GM21619 (cell line): ENCODE data around the gene USF3.
A peak's percentile ranks its signal among the peaks of the same experiment; 100 is the strongest.

ENCODE experiments used
- ATAC-seq: cut with Tn5 transposase; IDR thresholded peaks from one replicate; pipeline ENCODE4 v1.9.1; 2021; ENCODE audit not compliant: unreplicated experiment

Gene USF3

DNA sequence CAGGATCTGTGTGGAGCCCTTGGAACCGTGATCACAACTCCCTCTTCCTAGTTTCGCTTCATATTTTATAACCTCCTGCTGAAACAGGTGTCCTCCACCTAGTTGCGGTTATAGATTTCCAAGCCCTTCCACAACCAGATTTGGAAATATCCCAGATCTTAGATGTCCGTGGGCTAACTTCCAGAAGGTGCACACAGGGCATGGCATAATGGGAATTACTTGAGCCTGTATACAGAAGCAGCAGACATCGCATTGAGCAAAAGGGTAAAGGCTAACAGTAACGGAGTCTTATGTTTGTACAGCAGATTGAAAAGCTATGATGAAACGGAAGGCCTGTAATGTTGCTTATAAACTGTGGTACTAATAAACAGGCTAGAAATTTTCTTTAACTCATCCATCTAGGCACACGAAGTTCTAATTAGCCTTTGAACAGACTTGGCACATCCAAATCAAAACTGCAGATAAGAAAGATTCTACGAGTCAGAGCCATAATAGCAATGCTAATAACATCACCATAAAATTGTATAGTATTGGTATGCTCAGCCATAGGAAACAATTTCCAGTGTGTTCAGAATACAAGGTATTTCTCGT is 1.2 kb upstream of the USF3 start:
- no peak for ATAC-seq

DNA sequence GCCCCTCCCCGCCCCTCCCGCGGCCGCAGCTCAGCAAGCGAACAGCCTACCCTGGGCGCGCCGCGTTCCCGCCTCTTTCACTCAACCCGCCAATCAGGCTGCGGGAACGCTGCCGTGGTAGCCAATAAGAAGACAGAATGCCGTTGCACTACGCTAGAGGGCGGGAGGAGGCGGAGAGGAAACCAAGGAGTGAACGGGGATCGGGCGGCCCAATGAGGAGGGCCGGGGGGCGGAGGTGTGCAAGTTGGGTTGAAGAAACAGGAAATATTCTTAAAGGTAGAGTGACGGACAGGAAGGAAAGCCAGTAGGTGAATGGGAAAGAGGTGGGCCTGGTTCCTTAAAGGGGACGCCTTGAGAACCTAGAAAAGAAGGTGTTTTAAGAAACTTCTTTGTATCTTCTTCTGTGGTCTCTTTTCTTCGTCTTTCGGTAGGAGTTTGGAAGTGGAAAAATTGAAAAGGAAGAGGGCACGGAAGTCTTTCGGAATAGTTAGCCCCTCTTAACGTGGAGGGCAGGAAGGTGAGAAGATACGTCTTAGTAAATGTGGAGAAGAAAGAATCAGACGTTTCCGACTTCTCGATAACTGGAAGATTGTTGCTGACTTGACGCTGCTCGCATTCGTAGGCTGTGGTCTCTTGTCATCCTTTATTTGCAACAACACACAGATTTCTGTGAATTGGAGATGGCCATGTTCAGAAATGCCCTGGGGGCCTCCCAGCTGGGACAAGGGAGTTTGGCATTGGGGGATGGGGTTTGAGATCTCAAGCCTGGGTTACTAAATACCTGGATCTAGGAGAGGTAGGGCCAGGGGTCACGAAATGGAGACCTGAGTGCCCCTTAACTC is 437 bp upstream of the USF3 start:
- ATAC-seq, result peak; percentile 92

- no peak for ATAC-seq
Observed at GRCh38 chr3:113695431-113695785, 1.0 kb downstream of the USF3 start.

DNA sequence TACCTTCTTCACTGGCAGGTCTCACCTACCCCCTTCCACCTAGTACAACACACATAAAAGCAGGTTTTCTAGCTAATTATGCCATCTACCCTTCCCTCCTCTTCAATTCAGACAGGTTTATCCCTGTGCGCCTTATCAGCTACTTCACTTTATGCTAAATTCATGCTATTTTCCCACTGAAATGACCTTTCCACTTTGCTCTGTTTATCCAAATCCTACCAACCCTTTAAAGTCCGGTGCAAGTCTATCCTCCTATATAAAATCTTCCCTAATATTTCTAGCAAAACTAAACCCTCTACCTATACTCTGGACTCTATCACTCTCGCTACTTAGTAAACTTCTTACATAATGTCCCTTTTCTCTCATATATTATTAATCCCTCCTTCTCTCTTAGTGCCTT is 6.0 kb downstream of the USF3 start:
- no peak for ATAC-seq

GRCh38 chr3:113685956-113686721 is 10.3 kb downstream of the USF3 start:
- ATAC-seq, result no peak

DNA sequence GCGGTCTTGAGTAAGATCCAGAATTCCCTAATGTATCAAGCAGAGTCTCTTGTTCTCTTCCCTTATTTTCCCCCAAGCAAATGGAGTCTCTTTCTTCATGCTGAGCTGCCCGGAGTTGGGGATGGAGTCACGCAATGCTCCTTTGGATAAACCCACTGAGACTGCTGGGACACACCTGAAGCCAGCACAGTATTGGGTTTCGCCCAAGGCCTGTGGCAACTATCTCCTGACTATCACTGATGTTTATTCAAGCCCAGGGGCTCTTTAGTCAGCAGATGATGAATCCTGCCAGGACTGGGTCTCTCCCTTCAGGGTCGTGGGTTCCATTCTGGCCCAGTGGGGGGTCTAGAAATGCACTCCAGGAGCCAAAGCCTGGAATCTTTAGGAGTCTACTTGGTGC is 11.3 kb downstream of the USF3 start:
- no peak for ATAC-seq

GRCh38 chr3:113684271-113684819 is 12.1 kb downstream of the USF3 start:
- ATAC-seq, result no peak

GRCh38 chr3:113678773-113679172 is 17.7 kb downstream of the USF3 start:
- no peak for ATAC-seq

- ATAC-seq, result no peak
Observed at GRCh38 chr3:113677737-113678136, 18.7 kb downstream of the USF3 start.

DNA sequence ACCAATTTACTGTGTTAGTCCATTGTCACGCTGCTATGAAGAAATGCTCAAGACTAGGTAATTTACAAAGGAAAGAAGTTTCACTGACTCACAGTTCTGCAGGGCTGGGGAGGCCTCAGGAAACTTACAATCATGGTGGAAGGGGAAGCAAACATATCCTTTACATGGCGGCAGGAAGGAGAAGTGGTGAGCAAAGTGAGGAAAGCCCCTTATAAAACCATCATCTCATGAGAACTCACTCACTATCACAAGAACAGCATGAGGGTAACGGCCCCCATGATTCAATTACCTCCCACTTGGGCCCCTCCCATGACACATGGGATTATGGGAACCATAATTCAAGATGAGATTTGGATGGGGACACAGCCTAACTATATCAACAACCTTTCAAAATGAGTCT is 20.2 kb downstream of the USF3 start:
- ATAC-seq, result no peak

DNA sequence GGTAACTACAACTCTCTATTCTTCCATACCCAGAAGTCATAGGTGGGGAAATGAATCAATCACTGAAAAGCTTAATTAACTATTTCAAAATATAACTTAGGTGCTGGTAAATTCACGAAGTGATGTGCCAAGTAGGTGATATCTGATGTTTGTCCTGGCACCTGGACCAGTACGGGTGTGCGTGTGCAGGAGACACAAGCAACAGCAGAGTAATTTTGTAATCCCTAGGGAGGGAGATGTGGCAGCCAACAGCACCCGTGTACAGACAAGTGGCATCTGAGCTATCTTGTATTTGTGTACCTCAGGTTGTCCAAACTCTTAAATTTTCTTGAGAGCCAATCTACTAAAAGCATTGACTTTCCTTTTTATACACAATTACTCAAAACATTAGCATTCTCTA is 22.8 kb downstream of the USF3 start:
- ATAC-seq, result no peak

GRCh38 chr3:113668015-113668414 is 28.4 kb downstream of the USF3 start:
- no peak for ATAC-seq

DNA sequence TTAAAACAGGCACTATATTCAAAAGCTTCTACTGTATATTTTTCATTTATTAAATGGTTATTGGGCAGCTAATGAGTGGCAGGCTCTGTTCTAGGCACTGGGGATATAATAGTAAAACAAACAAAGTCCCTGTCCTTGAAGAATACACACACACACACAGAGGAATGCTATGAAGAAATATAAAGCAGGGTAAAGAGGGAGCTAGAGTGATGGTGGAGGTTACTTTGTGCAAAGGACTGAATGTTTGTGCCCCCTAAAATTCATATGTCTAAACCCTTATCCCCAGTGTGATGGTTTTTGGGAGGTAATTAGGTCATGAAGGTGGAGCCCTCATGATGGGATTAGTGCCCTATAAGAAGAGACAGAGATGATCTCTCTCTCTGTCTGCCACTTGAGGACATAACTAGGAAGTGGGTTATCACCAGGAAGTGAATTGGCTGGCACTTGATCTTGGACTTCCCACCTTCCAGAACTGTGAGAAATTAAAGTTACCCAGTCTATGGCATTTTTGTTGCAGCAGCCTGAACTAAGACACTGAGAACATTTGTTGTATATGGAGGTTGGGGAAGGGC is 31.8 kb downstream of the USF3 start:
- no peak for ATAC-seq

DNA sequence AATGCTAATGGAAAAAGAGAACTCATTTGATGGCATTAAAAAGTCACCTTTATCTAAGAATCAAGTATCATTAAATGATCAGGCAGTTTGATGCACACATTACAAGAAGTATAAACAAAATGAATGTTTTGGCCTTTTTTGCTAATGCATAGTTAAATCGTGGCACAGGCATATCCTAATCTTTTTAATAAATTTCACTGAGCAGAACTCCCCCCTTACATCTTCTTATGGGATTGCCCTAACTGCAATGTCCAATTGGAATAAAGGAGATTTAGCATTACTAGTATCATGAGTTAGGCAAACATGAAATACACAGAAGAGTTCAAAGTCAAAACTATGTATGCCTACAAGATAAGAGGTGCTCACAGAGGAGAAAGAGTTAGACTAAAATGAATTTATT is 32.7 kb downstream of the USF3 start:
- no peak for ATAC-seq

- ATAC-seq, result no peak
Observed at GRCh38 chr3:113663324-113663750, 33.1 kb downstream of the USF3 start.

GRCh38 chr3:113662824-113663223 is 33.6 kb downstream of the USF3 start:
- no peak for ATAC-seq

DNA sequence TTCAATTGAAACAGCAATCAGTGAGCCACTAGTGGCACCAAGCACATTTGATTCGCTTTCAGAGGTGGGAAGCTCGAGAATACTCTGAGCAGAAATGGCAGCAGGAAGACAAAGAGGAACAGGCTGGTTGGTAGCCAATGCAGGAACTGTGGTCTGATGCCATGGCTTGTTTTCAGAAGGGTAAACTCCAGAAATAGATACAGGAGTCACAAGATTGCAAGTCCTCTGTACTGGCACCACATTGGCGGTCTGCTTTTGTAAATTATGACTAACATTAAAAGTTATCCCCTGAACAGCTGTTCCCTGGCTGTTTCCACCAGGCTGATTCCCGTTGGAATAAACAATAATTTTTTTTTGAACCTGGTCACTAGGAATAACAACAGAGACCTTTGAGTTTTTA is 35.5 kb downstream of the USF3 start:
- no peak for ATAC-seq

DNA sequence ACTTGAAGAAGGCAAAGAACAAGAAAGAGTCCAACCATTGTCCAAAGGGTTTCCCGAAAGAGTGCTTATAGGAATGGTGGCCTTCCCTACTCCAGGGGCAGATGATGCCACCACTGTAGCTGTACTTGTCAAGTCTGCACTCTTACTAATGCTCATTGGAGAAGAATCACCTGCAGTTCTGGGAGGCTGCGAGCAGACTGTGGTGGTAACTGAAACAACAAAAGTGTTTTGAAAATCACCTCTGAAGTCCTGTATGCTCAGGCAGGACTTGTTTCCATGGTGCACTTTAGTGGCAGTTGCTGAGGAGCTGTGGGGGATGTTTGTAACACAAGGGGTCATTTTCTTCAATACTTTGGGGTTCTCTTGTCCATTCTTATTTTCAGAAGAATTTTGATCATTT is 36.0 kb downstream of the USF3 start:
- ATAC-seq, result no peak

- no peak for ATAC-seq
Observed at GRCh38 chr3:113659996-113660395, 36.4 kb downstream of the USF3 start.

- ATAC-seq, result no peak
Observed at GRCh38 chr3:113659101-113659541, 37.3 kb downstream of the USF3 start.

DNA sequence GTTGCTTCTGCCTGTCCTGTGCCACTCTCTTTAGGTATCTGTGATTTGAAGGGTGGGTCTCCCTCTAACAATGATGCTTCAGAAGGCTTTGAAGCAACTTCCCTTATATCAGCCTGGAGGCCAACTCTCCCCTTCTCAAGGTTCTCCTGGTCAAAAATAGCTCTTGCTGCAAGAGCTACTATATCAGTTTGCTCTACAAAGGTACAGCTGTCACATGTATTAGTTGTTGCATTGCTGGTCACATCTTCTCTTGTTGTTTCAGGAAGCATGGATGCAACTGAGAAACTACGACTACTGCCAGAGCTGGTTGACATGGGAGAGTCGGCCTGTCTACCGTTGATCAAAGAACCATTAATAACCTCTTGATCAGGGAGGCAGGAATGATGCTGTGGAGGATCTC is 38.3 kb downstream of the USF3 start:
- ATAC-seq, result no peak
